Activated CD4-positive, alpha-beta T cell treated with anti-CD3 and anti-CD28 coated beads, Interleukin-2, Interleukin-6, amounts not matched to agents 100 ng/mL and 50 ng/mL, durations not matched to agents 16 hours and 8 hours (primary cell): ENCODE data around the gene USP16.
"Not testable (repeated sequence)": the region's sequence is repeated elsewhere in the genome, so short reads cannot be mapped to it uniquely, and the experiment has no call there.

Experiments used
- DNase-seq: peaks from one replicate; pipeline ENCODE4 v3.0.0-alpha.2; 2020

Gene USP16

DNA sequence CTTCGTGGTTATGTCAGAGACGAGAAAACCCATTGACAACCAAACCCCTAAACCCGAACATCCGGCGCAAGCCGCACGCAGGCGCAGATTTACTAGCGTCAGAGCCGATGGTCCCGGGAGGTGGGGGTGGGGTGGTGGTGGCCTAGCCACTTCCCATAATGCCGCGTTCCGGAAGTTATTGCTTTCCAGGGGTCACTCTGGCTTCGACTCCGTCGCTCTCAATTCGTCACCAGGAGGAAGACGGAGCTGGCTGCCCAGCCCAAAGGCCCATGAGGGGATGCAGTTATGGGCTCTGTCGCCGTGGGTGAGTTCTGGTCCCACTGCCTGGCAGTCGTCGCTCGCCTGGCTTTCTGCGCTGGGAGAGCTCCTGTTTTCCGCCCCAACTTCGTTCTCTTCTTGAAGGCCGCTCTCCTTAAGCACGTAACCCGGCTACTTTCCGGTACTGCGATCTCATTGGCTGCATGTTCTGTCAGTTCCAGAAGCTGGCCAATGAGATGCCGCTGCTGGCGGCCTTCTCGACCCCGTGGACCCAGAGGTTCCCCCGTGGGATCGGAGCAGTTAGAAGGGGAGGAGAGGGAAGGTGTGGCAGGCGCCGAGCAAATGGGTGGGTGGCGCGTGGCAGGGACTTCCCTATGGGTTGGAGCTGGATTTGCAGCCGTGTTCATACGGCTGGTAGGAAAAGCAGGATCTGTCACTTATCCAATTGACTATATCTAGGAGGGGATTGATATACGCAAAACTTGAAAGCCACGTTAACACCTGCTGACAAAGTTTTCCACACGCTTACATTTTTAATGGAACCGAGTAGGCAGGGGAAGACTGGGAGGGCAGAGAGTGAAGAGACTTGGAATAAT, at the start of gene USP16:
Gene USP16 (plus strand): TSS at position 195 of the 854 bp plus-strand sequence. CDS start 3,246 bp downstream, outside the sequence.
- peak; percentile 96 for DNase-seq

DNA sequence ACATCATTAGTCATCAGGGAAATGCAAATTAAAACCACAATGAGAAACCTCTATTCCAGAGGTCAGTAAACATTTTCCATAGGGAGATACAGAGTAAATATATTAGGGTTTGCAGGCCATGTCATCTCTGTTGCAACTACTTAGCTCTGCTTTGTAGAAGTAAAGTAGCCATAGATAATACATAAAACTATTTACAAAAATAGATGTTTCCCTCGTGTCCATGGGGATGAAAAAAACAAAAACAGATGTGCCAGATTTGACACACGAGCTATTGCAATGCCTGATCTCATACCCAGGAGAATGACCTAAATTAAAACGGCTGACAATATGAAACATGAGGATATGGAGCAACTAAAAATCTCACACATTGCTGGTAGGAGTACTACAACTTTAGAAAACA, 49.1 kb upstream of the USP16 start:
- no peak for DNase-seq

DNA sequence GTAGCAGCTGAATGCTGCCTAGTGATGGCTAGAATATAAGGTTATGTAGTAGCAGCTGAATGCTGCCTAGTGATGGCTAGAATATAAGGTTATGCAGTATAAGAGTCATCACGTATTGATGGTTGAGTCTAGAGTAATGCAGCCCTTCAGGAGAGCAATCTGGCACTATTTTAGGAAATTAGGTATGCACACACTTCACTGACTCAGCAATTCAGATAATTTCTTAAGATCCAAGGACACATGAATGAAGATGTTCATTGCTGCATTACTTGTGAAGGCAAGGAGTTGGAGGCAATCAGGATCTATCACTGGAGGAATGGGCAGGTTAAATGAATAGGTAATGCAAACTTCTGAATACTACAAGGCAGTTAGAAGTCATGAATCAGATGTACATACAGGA, 45.4 kb upstream of the USP16 start:
- DNase-seq, result no peak

DNA sequence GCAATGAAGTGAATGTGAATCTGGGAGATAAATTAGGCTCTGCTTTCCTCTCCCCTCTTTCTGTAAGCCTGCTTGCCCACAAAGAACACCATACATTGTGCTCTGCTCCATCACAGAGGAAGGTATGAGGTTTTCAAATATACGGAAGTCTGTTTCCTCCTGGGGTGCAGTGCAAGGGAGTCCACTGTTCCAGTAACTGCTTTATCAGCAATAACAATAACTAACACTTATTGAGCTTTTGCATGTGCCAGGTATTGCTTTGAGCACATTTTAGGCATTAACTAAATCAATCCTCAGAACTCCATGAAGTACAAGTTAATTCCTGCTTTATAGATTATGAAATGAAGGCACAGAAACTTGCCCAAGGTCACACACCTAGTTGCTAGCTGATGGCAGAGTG, 41.8 kb upstream of the USP16 start:
- DNase-seq, result no peak

DNA sequence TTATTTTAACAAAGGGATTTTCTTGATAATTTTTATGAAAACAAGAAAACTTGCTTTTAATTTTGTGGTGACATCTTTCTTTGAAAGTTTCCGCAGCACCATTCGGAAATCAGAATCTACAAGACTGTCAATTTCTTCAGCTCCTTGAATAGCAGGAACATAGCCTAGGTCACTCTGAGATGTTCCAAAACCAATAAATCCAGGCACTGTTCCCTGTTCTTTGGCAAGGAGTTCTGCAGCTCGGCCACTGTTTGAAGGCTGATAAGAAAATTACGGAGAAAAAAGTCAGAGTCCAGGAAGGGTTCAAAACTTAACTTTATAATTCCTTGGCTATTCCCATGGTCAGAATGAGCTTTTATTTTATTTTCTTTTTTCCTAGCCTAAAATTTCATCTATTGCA, 37.8 kb upstream of the USP16 start:
- no peak for DNase-seq

DNA sequence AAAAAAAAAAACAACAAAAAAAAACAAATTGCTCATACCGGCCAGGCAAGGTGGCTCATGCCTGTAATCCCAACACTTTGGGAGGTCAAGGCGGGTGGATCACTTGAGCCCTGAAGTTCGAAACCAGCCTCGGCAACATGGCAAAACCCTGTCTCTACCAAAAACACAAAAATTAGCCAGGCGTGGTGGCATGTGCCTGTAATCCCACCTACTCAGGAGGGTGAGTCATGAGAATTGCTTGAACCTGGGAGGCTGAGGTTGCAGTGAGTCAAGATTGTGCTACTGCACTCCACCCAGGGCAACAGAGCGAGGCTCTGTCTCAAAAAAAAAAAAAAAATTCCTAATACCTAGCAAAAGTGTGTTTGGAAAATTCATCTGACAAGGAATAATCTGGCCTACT, 36.3 kb upstream of the USP16 start:
- peak; percentile 11 for DNase-seq

DNA sequence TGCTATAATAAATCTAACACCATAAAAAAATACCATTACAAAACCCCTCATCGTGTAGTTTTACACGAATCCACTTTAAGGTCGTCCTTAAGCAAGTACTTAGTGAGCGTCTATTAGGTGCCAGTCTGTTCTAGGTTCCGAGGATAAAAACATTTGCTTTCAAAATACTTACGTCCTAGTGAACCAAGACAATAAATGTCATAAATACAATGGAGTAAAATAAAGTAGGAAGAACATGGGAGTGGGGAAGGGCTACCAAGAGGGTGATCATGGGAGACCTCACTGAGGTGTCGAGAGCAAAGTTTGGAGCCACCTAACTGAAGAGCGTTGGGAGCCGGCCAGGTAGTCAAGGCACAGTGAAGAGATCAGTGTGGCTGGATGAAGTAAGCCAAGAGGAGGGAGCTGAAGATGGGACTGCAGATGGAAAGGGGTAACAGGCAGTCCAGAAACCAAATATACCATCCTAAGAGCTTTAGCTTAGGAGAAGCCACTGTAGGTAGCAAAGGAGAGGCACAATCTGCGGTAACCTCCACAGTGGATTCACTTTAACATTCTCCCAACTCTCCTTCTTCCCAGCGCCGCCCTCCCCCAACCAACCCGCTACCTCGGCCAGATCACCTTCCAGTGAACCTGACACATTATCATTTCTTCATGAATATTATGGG, 32.5 kb upstream of the USP16 start:
- DNase-seq, result no peak

DNA sequence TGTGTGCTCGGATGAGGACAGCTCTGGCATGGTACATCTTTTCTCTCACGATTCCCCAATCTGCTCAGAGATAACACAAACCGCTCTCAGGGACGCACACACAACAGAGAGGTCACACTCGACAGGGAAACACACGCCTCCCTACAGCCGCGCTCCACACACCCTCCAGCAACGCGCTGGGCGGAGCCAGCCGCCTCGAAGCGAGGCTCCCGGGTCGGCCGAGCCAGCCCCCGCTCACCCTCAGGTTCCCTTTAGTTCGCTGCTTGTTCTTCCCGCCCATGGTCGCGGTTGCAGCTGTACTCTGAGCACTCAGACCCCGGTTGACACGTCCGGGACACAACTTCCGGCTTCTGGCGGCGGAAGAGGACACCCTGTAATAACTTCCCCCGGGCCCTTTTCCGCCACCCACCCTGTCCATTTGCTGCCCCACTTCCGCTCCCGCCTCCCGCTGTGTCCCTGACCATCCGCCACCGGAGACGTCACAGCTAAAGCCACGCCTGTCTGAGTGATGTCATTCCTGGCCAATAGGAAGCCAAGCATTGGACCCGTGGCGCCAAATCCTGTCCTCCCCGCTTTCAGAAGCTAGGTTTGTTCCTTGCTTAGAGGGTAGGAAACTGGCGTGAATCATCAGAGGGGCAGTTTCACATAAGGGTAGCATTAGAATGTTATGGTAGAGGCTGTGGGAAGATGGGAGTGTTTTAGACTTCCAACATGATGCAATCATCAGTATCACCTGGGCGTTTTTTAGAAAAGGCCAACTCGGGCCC, 31.8 kb upstream of the USP16 start, which contains the start of gene LTN1:
Gene LTN1 (minus strand): TSS at position 352 of the 767 bp plus-strand sequence. CDS start 72 bp downstream, at position 280.
- peak; percentile 100 for DNase-seq

DNA sequence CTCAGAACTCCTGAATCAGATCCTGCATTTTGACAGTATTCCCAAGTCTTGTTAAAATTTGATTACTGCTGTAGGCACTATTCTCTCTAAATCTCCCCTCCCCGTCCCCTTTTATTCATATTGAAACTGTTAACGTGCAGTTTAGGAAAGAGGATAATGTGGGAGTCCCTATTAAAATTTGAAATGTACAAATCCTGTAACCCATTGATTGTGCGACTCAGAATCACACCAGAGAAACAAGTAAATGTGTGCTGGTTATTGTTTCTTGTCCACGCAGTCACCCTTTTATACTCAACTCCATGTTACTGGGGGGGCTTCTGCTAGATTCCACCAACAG, 31.2 kb upstream of the USP16 start:
- no peak for DNase-seq

DNA sequence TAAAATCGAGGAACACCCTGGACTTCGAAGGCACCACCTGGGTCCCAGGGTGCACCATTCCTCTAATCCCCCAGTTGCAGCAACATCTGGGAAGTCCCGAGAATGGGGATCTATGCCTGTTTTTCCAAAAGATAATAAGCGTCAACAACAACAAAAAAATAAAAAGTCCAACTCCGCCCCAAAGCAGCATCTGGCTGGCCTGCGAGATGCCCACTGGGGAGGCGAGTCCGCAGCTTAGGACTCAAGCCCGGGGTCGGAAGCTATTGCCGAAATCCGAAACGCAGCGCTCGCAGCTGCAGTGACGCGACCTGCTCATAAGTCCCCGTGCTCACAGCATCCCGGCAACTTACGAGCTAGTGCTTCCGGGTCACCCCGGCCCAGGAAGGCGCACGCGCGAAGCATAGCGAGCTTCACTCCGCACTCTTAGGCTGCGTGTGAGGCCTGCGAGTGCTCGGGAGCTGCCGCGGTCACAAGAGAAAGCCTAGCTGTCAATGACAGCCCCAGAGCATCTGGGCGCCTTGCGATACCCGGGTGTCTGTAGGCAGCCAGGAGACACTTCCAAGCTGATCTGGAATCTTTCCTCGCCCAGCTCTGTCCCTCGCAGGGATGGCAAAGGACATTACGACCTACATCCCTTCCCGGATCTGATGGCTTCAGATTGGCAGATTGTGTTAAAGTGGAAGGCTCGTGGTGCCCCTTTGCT, 21.9 kb upstream of the USP16 start:
- peak; percentile 97 for DNase-seq

DNA sequence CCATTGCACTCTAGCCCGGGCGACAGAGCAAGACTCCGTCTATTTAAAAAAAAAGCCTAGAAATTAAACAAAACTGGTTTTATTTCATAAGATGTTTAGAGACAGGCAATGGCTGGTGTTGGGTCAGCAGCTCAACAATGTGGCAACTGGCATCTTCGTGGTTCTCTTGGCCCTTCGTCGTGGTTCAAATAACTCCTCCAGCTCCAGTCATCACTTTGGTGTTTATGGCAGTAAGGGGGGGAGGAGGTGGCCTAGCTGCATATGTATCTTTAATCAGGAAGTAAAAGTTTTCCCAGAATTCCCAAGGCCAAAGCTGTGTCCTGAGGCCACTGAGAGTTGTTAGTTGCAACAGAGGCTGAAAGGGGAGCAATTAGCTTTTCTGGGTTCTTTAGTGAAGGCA, 18.8 kb upstream of the USP16 start:
- no peak for DNase-seq

DNA sequence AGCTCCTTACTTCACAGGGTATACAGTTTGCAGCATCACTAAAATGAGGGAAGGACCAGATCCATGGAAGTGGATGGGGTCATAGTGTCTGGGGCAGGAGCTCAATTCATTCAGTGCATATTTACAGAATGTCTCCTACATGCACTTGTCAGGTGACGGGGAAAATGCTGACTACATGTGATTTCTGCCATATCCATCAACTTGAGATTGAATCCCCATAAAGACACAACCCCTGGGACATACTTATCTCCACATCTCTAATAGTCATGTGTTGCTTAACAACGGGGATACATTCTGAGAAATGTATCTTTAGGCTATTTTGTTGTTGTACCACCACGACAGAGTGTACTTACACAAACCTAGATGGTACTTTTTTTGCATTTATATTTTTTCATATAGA, 17.3 kb upstream of the USP16 start:
- no peak for DNase-seq

DNA sequence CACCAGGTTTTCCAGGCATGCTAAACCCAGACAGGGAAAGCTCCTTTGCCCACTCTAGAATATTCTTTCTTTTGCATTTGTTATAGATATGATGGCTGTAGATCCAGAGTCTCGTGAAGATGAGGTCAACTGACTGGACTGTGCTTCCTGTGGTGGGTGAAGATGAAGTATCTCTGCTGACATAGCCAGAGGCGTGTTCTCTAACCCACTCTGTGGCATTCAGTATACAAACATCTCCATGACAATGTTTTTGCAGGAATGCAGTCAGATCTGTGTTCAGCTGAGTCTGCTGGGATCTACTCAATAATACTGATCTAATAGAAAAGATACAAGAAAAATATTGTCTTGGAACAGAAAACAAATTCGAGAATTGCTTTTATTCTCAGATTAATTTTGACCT, 16.7 kb upstream of the USP16 start:
- no peak for DNase-seq

DNA sequence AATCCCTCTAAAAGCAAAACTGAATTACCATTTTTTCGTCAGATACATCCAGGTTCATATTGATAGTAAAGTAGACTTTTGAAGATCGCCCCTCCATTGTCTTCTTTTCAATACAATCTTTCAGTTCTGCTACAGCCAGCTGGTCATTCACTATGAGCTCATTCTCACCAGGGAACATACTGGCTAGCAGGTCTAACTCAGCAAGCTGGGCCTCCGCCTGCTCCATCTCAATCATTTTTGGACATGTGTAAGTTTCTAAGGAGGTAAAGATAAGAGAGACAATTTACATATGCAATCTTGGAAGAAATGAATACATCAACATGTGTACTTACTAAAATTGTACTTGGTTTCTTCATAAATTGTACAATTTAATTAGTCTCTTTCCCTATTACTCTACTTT, 16.1 kb upstream of the USP16 start:
- no peak for DNase-seq

DNA sequence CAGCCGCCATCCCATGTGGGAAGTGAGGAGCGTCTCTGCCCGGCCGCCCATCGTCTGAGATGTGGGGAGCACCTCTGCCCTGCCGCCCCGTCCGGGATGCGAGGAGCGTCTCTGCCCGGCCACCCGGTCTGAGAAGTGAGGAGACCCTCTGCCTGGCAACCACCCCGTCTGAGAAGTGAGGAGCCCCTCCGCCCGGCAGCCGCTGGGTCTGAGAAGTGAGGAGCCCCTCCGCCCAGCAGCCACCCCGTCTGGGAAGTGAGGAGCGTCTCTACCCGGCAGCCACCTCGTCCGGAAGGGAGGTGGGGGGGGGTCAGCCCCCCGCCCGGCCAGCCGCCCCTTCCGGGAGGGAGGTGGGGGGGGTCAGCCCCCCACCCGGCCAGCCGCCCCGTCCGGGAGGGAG, 13.2 kb upstream of the USP16 start:
- DNase-seq, result not testable (repeated sequence)

DNA sequence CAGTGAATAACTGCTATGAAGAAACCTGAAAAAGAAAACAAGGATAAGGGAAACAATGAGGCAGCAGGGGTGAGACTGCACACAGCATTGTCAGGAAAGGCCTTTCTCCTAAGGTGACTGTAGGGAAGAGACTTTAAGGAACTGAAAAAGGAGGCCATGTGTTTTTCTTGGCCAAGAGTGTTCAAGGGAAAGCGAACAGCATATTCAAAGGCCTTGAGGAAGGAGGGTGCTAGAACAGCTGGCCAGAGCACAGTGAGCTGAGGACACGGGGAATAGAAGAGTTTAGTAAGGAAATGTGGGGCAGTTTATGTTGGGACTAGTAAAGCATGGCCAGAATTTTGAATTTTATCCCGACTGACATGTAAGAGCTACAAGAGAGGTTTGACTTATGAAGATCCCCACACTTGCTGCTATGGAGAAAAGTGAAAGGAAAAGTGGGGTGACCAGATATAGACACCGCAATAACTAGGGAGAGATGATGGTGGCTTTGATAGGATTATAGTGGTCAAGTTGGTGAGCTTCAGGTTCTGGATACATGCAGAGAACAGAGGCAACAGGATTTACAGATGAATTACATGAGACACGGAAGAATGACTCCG, 6.7 kb upstream of the USP16 start:
- DNase-seq, result peak; percentile 11

DNA sequence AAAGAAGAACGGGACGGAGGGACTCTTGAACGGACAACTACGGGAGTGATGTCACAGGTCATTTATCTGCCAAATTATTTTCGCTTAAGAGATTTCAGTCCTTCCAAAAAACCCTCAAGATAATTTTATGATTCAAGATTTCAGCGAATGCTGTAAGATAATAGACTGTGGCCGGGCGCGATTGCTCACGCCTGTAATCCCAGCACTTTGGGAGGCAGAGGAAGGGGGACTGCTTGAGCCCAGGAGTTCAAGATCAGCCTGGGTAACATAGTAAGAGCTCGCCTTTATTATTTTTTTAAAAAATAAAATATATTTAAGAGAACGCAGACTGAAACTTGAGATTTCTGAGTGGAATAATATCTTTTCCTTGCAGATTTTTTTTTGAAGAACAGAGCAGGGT, 5.9 kb upstream of the USP16 start:
- DNase-seq, result no peak

DNA sequence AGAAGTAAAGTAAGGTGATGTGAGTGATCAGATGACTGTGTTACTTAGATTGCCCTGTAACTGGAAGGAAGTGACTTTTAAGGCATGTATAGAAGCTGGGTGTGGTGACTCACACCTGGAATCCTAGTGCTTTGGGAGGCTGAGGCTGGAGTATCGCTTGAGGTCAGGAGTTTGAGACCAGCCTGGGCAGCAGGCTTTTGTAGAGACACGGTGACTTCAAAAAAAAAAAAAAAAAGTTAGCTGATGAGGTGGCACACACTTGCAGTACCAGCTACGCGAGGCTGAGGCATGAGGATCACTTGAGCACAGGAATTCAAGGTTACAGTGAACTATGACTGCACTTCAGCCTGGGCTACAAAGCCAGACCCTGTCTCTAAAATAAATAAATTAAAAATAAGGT, 2.3 kb upstream of the USP16 start:
- peak; percentile 30 for DNase-seq

DNA sequence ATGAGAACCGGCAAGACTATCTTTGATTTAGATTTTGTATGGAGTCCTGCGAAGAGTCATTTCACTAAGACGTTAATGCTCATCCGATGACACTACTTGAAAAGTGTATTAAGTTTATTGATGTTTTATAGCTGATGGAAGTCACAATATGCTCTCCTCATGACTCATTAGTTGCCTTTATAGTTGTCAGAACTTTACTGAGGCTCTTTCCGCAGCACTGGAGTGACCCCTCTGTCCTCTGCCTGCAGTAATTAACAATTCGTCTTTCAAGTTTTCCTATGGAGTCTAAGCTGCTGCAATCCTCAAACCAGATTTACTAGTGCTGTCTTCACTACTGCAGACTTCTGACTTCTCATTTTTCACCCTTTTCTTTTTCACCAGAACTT, 853 bp downstream of the USP16 start:
- DNase-seq, result peak; percentile 14

DNA sequence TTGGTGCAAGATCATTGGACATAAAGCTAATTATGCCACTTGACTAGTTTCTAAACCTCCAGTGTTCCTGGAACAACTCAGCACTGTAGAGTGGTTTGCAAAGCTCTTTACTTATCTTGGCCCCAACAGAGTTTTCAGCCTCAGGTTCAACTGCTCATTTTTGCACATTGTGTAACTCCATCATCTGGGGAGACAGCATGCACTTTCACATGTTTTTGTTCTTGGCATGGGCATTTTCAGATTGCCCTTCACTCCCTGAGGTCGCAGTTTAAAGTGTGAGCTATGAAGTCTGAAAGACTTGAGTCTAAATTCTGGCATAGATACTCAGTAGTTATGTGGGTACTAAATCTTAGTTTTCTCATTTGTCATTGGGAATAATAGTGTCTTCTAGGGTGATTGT, 5.1 kb downstream of the USP16 start:
- peak; percentile 30 for DNase-seq

DNA sequence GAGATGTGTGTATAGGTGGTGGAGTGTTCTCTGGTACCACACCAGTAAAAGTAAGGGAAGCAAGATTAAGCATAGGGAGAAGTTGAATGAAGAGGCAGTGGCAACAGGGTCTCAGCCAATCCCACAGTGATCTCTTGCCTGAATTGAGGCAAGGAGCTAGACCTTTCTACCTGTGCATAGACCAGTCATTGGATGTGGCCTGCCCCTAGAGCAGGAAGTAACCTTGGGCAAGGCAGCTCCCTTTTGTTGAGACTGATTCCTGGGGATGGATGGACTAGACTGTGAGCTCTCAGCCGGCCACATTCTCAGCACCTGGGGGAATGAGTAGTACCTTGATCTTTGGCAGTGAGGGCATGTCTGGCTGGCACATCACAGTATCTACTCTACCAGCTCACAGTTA, 6.4 kb downstream of the USP16 start:
- DNase-seq, result no peak

DNA sequence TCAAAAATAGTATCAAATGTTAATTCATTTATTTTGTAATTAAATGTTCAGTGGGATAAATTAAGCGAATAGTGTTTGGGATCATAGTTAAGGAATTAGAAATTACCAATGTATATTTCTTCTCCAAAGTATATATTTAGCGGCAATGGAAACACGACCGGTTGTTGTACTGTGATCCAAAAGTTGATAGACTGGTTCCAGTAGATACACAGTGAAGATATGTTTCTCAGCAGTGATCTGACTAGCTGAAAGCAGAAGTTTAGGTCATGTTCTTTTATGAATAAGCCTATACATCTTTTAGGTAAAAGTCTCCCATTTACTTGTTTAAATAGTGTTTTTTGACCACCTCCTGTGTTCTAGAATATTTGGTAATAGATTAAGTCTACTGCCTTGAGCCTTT, 8.8 kb downstream of the USP16 start:
- DNase-seq, result no peak

DNA sequence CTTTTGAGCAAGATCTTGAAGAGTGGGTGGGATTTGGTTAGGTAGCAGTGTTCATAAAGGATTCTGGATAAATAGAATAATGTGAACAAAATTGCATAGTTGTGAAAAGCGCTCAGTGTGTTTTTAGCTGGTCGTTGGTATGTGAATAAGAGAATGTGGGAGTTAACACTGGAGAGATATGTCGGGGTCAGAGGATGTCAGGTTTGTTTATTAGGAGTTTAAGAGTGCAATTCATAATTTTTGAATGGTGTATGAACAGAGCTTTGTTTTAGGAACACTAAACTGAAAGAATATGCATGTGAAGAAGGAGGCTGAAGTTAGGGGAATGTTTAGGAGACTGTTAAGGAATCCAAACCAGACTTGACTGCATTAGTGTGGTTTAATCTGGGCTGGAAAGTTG, 9.4 kb downstream of the USP16 start:
- no peak for DNase-seq
